ENCODE data around the gene MEI1.

The MEI1 gene

DNA sequence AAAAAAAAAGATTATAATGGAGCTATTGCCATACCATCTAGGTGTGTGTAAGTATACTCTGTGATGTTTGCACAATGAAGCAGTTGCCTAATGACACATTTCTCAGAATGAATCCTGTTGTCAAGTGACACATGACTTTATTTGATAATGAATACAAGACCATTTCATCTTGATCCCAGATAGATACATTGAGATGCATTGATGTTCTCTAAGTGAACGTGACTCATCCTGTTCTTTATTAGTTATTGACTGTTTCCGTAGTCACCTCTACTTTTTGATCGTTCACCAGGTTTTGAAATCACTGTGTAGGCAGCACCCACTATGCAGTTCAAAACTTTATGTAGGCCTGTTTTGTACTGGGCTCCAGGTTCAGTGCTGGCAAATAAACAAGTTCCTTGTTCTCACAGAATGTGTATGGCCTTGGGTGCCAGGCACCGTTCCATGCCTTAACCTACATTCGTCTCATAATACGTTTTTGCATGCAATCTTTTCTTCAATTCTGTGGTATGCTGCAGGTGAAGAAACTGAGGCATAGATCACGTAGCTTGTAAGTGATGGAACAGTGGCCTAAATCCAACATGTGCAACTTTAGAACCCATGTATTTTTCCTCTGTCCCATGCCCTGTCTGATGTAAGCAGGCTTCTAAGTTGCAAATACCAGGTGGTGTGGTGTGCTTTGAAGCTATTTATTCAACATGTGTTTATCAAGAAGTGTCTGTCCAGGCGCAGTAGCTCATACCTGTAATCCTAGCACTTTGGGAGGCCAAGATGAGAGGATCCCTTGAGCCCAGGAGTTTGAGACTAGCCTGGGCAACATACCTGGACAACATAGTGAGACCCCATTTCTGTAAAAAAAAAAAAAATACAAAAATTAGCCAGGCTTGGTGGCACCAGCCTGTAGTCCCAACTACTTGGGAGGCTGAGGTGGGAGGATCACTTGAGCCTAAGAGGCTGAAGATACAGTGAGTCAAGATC, 144.0 kb downstream of the MEI1 start:
- DNase-seq (ENCODE audit: low spot score): no peak

- DNase-seq (ENCODE audit: low spot score): no peak
Observed at GRCh38 chr22:41844036-41844435, 144.7 kb downstream of the MEI1 start.

- no peak for DNase-seq (ENCODE audit: low spot score)
Observed at GRCh38 chr22:41844513-41844912, 145.2 kb downstream of the MEI1 start.

DNA sequence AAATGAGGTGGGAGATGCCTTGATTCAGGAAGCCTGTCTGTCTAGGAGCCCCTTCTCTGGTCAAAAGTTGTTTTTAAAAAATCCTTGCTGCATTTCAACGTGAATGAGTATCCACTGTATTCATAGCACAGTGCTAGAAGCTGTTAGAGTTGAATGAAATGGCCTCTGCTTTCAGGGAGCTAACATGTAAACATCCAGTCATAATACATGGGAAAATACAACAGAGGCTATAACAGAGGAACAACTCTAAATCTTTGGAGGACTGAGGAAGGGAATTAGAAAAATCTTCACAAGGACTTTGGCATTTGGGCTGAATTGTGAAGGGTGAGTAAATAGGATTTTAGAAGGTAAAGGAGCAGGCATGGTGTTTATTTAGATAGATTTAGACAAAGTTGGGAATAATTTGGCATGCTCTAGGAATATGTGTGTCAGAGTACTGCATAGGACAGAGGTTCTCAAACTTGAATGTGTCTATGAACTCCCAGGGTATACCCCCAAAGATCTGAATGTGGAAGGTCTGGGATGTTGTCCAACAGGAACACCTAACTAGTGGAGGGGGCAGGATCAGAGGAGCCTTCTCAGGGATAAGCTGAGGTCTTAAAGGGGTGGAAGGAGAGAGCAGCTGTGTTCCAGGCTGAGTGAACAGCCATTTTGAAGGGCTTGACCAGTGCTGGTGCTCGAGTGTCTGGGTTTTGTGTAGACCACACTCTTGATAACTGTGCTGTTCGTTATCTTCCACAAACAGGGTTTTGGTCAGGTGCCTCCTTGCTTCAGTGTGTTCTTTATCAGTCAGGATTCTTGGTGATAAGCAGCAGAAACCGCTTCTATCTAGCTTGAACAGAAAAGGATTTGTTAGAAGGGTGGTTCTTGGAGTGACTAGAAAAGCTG, 146.3 kb downstream of the MEI1 start:
- DNase-seq (ENCODE audit: low spot score): no peak

DNA sequence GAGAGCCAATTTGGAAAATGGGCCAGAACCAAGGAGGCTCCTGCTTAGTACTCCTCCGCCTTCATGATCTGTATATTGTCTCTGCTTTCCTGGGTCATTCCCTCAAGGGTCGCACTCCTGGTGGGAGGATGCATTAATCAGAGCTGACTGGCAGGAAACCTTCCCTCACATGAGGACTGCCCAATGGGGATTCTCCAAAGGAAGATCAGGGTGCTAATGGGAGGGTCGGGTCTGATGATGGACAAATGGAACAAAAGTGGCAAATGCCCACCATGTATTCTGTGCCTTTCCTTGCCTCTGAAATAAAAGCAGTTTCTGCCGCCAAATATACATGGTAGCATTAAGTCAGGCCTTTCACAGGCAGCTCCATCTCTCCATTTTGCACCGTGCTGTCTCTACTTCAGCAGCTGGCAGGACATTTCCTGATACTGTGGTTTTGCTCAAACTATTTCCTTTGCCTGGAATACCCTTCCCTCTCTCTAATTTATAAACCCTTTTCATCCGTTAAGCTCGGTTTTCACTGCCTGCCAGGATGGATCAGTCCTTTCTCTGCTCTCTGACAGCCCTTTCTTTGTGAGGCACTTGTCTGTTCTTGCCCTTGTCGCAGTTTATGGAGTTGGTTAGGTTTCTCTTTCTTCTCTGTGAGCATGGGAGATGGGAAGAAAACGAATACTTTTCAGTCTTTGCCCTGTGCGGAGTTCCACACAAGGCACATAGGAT, 147.1 kb downstream of the MEI1 start:
- no peak for DNase-seq (ENCODE audit: low spot score)

GRCh38 chr22:41847300-41847699, 148.0 kb downstream of the MEI1 start:
- no peak for DNase-seq (ENCODE audit: low spot score)

- no peak for DNase-seq (ENCODE audit: low spot score)
Observed at GRCh38 chr22:41848468-41848867, 149.2 kb downstream of the MEI1 start.
